RWPE2 (cell line): ENCODE measurements around the gene PTPN3.

Experiments
- ATAC-seq: fragments of 200-7000 bp; cut with Tn5 transposase; 3 replicates; pipeline ENCODE4 v1.9.1; 2021; ENCODE audit warnings: low read depth
- DNase-seq: peaks from one replicate; pipeline ENCODE4 v3.0.0-alpha.2; 2020; ENCODE audit warnings: low spot score
- H3K27ac ChIP-seq: fragments of 450-650 bp; 2 replicates; pipeline ENCODE4 v1.5.1; 2017; ENCODE audit warnings: mild to moderate bottlenecking; ENCODE audit not compliant: poor library complexity, severe bottlenecking
- H3K27me3 ChIP-seq: fragments of 250-450 bp; sonication (Bioruptor Pico); 2 replicates; pipeline ENCODE4 v1.5.1; 2021; ENCODE audit warnings: mild to moderate bottlenecking, moderate library complexity; ENCODE audit not compliant: insufficient read depth, poor library complexity, severe bottlenecking
- H3K36me3 ChIP-seq: fragments of 250-450 bp; sonication (Bioruptor Pico); 2 replicates; pipeline ENCODE4 v1.5.1; 2020; ENCODE audit warnings: low read depth, mild to moderate bottlenecking, moderate library complexity
- H3K4me1 ChIP-seq: fragments of 250-450 bp; sonication (Bioruptor Pico); 2 replicates; pipeline ENCODE4 v1.5.1; 2021; ENCODE audit warnings: mild to moderate bottlenecking, moderate library complexity; ENCODE audit not compliant: insufficient read depth, poor library complexity, severe bottlenecking
- H3K4me3 ChIP-seq: fragments of 250-450 bp; sonication (Bioruptor Pico); 2 replicates; pipeline ENCODE4 v1.5.1; 2021; ENCODE audit warnings: mild to moderate bottlenecking, moderate library complexity; ENCODE audit not compliant: severe bottlenecking
- H3K9me3 ChIP-seq: fragments of 250-450 bp; sonication (Bioruptor Pico); 2 replicates; pipeline ENCODE4 v1.5.1; 2021; ENCODE audit warnings: mild to moderate bottlenecking, moderate library complexity; ENCODE audit not compliant: severe bottlenecking
- CTCF ChIP-seq: fragments of 450-650 bp; IDR thresholded peaks from one replicate; pipeline ENCODE4 v1.5.1; 2017; ENCODE audit warnings: mild to moderate bottlenecking, moderate library complexity; ENCODE audit not compliant: poor library complexity, severe bottlenecking

The PTPN3 gene

DNA sequence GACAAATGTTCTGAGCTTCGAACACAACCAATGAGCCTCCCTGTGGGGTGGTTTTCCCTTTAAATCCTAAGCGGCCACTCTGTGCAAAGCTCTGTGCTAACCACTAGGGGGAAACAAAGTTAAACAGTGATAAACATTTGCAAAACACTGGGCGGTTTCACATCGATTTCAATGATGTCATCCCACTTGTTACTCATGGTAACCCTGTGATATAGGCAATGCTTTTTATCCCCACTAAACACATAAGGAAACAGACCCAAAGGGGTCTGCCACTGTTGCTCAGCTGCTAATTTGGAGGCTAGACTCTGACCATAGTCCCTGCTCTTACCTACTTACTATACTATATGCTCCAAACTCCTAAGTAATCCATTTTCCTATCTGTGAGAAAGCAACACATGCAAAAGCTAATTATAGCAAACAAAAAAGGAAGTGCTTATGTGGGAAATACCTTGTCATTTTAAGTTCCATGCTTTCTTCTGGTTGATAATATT lies 57.3 kb downstream of the PTPN3 start:
- DNase-seq (no peak), ATAC-seq (peak; percentile 86)
- Histone ChIP-seq H3K27me3 (no peaks in the 10 kb centered on the region), H3K4me1 (peaks cover 19% of the 10 kb centered on the region), H3K27ac (no peak overlapping the region), H3K9me3 (no peaks in the 10 kb centered on the region), H3K36me3 (peaks cover 75% of the 10 kb centered on the region), H3K4me3 (no peak overlapping the region)
- TF ChIP-seq CTCF: peak; percentile 92

DNA sequence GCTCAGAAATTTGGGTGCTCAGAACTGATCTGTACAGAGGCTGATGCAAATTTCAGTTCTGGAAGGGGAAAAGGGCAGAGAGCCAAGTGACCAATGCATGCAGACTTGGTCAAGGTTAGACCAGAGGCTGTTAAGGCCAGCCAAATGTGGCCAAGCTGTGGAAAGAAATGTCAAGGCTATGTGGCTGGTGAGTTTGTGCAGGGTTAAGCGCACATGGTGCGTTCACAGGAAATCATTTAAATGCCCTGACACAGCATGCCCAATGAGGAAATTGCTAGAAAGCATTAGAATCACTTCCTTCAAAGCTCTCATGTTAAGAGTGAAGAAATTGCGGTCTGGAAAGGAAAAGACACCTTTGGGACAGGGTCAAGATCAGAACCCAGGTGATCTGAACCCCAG lies 58.0 kb downstream of the PTPN3 start:
- Histone ChIP-seq H3K4me1 (peaks cover 19% of the 10 kb centered on the region), H3K9me3 (no peaks in the 10 kb centered on the region), H3K4me3 (no peak overlapping the region), H3K36me3 (peaks cover 79% of the 10 kb centered on the region), H3K27ac (no peak overlapping the region), H3K27me3 (no peaks in the 10 kb centered on the region)
- DNase-seq (no peak), ATAC-seq (no peak)
- TF ChIP-seq CTCF: no peak

GRCh38 chr9:109439378-109440116 lies 58.6 kb downstream of the PTPN3 start:
- no peak overlapping the region for H3K27ac ChIP-seq
- no peak for TF ChIP-seq CTCF
- H3K27me3 ChIP-seq: no peaks in the 10 kb centered on the region
- H3K4me3 ChIP-seq: no peak overlapping the region
- H3K4me1 ChIP-seq: peaks cover 19% of the 10 kb centered on the region
- no peaks in the 10 kb centered on the region for H3K9me3 ChIP-seq
- peaks cover 77% of the 10 kb centered on the region for H3K36me3 ChIP-seq
- DNase-seq (no peak), ATAC-seq (no peak)

- no peak for DNase-seq
- TF ChIP-seq CTCF: no peak
Measured at GRCh38 chr9:109437286-109437685, 60.8 kb downstream of the PTPN3 start.

GRCh38 chr9:109436071-109436470 lies 62.0 kb downstream of the PTPN3 start:
- TF ChIP-seq CTCF: no peak
- peaks cover 3% of the 10 kb centered on the region for H3K4me1 ChIP-seq
- no peak overlapping the region for H3K4me3 ChIP-seq
- DNase-seq (no peak), ATAC-seq (no peak)
- no peaks in the 10 kb centered on the region for H3K9me3 ChIP-seq
- no peak overlapping the region for H3K27ac ChIP-seq
- H3K27me3 ChIP-seq: no peaks in the 10 kb centered on the region
- peaks cover 73% of the 10 kb centered on the region for H3K36me3 ChIP-seq

More at GRCh38 chr9:109437286-109437685, 60.8 kb downstream of the PTPN3 start:
- H3K9me3 ChIP-seq: no peaks in the 10 kb centered on the region
- ATAC-seq: no peak
- no peaks in the 10 kb centered on the region for H3K27me3 ChIP-seq
- peaks cover 7% of the 10 kb centered on the region for H3K4me1 ChIP-seq
- H3K36me3 ChIP-seq: peaks cover 76% of the 10 kb centered on the region
- H3K4me3 ChIP-seq: no peak overlapping the region
- no peak overlapping the region for H3K27ac ChIP-seq
